Nephron (organoid): ENCODE measurements around the gene ATP2C1.

Source experiments
- H3K27ac Mint-ChIP-seq, 3 experiments: 2 replicates each; pipeline ENCODE4 v1.8.0; 2020; ENCODE audit warnings: mixed read lengths in 3 of 3, mild to moderate bottlenecking in 2 of 3, moderate library complexity in 1 of 3
- H3K27me3 Mint-ChIP-seq: 2 replicates; pipeline ENCODE4 v1.8.0; 2021; ENCODE audit warnings: low read depth, mild to moderate bottlenecking, moderate library complexity, mixed read lengths
- H3K36me3 Mint-ChIP-seq: 2 replicates; pipeline ENCODE4 v1.8.0; 2020; ENCODE audit warnings: low read depth, mixed read lengths
- H3K4me1 Mint-ChIP-seq: 2 replicates; pipeline ENCODE4 v1.8.0; 2020; ENCODE audit warnings: mixed read lengths
- H3K4me3 Mint-ChIP-seq, 3 experiments: 2 replicates each; pipeline ENCODE4 v1.8.0; 2020; ENCODE audit warnings: mild to moderate bottlenecking in 3 of 3, mixed read lengths in 3 of 3, moderate library complexity in 2 of 3
- H3K9me3 Mint-ChIP-seq: 2 replicates; pipeline ENCODE4 v1.8.0; 2020; ENCODE audit warnings: mixed read lengths
- TF ChIP-seq, protein P1 (sequence below), 3 experiments: fragments of 200-600 bp; sonication (generic); IDR thresholded peaks; one replicate each; pipeline ENCODE4 v1.5.0; 2021; ENCODE audit warnings: antibody characterized with exemption in 3 of 3; ENCODE audit not compliant: unreplicated experiment in 3 of 3

The ATP2C1 gene

DNA sequence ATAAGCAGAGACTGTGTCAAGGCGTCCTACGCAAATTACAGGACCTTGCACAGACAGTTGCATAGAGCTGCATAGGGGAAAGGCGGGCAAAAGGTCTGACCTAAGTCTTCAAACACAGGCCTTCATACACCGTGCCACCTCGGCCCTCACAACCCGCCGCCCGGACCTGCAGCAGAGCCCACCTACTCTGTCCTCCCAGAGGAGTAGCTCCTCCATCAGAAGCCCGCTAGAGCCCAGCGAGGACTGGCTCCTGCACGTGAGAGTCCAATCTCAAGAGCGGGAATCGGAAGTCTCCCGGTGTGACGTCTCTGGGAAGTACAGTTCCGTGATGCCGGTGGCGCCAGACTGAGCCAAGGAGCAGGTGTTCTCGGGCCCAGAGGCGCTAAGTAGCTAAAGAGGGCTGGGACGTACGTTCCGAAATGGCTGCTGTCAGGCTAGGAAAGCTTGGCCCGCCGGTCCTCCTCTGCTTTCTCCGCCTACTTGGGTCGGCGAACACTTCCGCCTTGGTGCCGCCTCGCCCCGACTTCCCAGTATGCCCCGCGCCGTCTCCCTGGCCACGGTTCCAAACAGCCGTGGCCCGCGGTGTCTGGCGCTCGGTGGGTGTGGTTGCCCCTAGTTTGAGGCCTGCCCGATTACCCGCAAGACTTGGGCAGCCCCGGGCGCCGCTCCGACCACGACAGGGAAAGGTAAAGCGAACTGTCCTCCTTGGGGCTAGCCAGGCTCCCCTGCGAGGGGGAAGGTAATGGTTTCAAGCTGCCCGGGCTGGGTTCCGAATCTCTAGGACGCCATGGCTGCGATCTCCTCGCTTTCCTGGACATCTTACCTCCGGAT is 132.7 kb downstream of the ATP2C1 start, which contains the start of the genes ASTE1 and NEK11:
Gene ASTE1 (minus strand): TSS at position 505 of the 831 bp plus-strand sequence. CDS start 1,519 bp downstream, outside the sequence.
Gene NEK11 (plus strand): TSS at position 557 of the 831 bp plus-strand sequence. CDS start 2,832 bp downstream, outside the sequence.
- no peaks in the 10 kb centered on the region for H3K9me3 Mint-ChIP-seq
- TF ChIP-seq, protein P1, sequence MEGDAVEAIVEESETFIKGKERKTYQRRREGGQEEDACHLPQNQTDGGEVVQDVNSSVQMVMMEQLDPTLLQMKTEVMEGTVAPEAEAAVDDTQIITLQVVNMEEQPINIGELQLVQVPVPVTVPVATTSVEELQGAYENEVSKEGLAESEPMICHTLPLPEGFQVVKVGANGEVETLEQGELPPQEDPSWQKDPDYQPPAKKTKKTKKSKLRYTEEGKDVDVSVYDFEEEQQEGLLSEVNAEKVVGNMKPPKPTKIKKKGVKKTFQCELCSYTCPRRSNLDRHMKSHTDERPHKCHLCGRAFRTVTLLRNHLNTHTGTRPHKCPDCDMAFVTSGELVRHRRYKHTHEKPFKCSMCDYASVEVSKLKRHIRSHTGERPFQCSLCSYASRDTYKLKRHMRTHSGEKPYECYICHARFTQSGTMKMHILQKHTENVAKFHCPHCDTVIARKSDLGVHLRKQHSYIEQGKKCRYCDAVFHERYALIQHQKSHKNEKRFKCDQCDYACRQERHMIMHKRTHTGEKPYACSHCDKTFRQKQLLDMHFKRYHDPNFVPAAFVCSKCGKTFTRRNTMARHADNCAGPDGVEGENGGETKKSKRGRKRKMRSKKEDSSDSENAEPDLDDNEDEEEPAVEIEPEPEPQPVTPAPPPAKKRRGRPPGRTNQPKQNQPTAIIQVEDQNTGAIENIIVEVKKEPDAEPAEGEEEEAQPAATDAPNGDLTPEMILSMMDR (IDR thresholded peaks at IDR 0.05; ENCODE audit: unreplicated experiment in 3 of 3): no peak
- H3K27ac Mint-ChIP-seq: peak within 1 kb of the TSS; percentile 82 to 94 (median 92)
- H3K27me3 Mint-ChIP-seq: no peaks in the 10 kb centered on the region
- peak within 1 kb of the TSS; percentile 88 to 93 (median 91) for H3K4me3 Mint-ChIP-seq
- H3K36me3 Mint-ChIP-seq: peaks cover 30% of the 10 kb centered on the region
- H3K4me1 Mint-ChIP-seq: peaks cover 29% of the 10 kb centered on the region

DNA sequence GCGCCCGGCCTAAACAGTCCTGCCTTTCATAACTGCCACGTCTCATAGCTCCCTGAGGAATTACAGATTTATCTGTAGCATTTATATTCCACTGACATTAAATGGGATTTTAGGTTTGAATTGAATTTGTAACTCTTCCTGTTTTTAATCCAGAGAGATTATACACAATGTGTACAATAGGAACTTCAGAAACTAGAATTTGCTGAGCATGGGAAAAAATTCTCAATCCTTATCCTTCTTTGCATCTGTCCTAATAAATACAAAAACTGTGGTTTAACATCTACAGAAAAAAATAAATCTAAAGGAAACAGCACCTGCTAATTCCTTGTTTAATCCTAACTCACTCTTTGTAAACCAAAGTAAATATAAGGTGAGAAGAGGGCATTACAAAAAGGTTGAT is 135.0 kb downstream of the ATP2C1 start:
- Mint-ChIP-seq H3K27me3 (no peaks in the 10 kb centered on the region), H3K27ac (no peak overlapping the region), H3K4me1 (peaks cover 24% of the 10 kb centered on the region), H3K9me3 (no peaks in the 10 kb centered on the region), H3K4me3 (peak overlapping the region; percentile 54 to 75 (median 68)), H3K36me3 (peaks cover 23% of the 10 kb centered on the region)
- TF ChIP-seq, protein P1 (IDR thresholded peaks at IDR 0.05; ENCODE audit: unreplicated experiment in 3 of 3): no peak

DNA sequence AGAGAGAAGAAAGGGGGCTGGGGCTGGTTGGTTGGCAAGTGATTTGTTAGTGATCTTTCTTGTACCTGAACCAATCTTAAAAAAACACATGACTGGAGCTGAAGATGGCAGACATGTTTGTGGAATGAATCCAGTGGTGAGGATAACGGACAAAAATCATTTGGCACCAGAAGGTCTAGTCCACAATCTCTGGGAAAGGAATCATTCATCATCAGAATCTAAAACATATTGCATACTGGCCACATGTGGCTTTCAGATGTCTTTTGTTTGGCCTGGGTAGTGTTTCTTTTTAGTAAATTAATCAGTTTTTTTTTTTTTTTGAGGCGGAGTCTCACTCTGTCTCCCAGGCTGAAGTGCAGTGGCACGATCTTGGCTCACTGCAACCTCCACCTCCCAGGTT is 137.8 kb downstream of the ATP2C1 start:
- Mint-ChIP-seq H3K4me3 (no peak overlapping the region), H3K36me3 (peaks cover 14% of the 10 kb centered on the region), H3K9me3 (no peaks in the 10 kb centered on the region), H3K27ac (no peak overlapping the region), H3K27me3 (no peaks in the 10 kb centered on the region), H3K4me1 (peaks cover 7% of the 10 kb centered on the region)
- TF ChIP-seq, protein P1 (IDR thresholded peaks at IDR 0.05; ENCODE audit: unreplicated experiment in 3 of 3): no peak

DNA sequence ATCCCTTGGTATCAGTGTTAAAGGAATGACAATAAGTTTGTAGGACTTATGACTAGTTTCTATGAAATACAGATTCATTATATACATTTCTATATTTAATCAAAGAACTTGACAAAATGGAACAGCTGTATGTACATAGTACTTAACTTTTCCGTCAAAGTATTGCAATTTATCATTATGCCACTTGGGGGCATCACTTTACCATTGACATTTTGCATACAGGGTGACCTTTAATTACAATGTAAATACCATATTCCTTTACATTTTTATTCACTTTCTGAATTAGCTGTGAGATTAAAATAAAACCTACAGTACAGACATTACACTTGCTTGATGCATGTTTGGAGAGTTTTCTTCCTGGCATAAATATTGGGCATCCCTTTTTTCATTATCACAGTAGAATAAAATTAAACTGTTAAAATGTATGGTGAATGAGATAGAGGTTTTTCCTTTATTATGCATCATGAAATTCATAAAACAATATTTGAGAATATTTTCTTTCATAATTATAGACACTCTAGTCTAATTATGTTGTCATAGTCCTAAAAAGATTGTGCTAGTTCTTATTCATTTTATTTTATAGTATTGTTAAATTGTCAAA is 139.7 kb downstream of the ATP2C1 start:
- H3K27me3 Mint-ChIP-seq: no peaks in the 10 kb centered on the region
- no peaks in the 10 kb centered on the region for H3K4me1 Mint-ChIP-seq
- no peaks in the 10 kb centered on the region for H3K9me3 Mint-ChIP-seq
- TF ChIP-seq, protein P1 (IDR thresholded peaks at IDR 0.05; ENCODE audit: unreplicated experiment in 3 of 3): peak; percentile 42 to 65 (median 54)
- no peak overlapping the region for H3K4me3 Mint-ChIP-seq
- H3K27ac Mint-ChIP-seq: no peak overlapping the region
- peaks cover 14% of the 10 kb centered on the region for H3K36me3 Mint-ChIP-seq

DNA sequence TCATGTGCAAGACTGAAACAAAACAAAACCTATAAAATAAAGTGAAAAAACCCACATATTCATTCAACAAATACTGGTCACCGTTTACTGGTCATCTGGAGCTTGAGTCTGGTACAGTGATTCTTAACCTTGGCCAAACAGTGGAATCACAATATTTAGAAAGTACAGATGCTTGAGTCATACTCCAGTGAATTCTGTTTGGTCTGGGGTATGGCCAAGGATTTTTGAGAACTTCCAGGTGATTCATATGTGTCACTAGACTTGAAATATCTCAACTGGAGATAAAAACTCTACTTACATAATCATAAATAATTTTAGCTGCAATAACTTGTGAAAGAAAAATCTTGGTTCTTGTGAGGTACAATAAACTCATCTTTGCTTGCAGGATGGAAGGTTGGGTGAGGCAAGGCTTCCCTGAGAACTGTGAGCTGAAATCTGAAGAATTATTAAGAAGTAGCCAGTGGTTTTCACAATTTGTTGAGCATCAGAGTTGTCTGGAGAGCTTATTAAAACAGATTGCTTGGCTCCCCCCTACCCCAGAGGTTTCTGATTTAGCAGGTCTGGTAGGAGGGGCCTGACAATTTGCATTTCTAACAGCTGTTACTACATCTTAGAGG is 142.4 kb downstream of the ATP2C1 start:
- Mint-ChIP-seq H3K4me3 (no peak overlapping the region), H3K4me1 (no peaks in the 10 kb centered on the region), H3K9me3 (peaks cover 2% of the 10 kb centered on the region), H3K36me3 (peaks cover 20% of the 10 kb centered on the region), H3K27ac (no peak overlapping the region), H3K27me3 (no peaks in the 10 kb centered on the region)
- TF ChIP-seq, protein P1 (IDR thresholded peaks at IDR 0.05; ENCODE audit: unreplicated experiment in 3 of 3): no peak
